GM20000 (cell line): ENCODE results near the gene FOXL2NB.
"Not testable (repeated sequence)": the region's sequence is repeated elsewhere in the genome, so short reads cannot be mapped to it uniquely, and the experiment has no call there.

Source experiments
- DNase-seq: peaks from one replicate; pipeline ENCODE4 v3.0.0; 2012; ENCODE audit warnings: low spot score
- TF ChIP-seq, protein P1 (sequence below): IDR thresholded peaks from 2 replicates; pipeline ENCODE4 v1.5.1; 2012; ENCODE audit warnings: mild to moderate bottlenecking, control low read depth; ENCODE audit errors: extremely low read depth, missing control alignments

The FOXL2NB gene

DNA sequence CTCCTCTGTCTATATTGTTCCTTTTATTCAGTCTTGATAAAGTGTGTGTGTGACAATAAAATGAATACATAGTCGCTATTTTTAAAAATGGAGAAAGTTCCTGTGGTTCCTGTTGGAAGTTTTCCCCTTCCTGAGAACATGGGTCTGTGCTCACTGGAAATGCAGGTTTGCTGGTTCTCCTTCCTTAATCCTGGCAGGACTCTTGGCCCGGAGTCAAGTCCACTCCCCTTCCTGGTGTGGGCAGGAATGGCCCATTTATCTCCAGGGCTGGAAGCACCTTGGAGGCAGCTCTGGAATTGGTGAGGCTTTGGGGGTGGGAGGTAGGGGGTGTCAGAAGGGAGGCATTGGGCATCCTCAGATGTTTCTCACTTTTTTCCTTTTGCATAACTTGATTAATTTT is 30.2 kb upstream of the FOXL2NB start:
- TF ChIP-seq, protein P1, sequence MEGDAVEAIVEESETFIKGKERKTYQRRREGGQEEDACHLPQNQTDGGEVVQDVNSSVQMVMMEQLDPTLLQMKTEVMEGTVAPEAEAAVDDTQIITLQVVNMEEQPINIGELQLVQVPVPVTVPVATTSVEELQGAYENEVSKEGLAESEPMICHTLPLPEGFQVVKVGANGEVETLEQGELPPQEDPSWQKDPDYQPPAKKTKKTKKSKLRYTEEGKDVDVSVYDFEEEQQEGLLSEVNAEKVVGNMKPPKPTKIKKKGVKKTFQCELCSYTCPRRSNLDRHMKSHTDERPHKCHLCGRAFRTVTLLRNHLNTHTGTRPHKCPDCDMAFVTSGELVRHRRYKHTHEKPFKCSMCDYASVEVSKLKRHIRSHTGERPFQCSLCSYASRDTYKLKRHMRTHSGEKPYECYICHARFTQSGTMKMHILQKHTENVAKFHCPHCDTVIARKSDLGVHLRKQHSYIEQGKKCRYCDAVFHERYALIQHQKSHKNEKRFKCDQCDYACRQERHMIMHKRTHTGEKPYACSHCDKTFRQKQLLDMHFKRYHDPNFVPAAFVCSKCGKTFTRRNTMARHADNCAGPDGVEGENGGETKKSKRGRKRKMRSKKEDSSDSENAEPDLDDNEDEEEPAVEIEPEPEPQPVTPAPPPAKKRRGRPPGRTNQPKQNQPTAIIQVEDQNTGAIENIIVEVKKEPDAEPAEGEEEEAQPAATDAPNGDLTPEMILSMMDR = no peak

DNA sequence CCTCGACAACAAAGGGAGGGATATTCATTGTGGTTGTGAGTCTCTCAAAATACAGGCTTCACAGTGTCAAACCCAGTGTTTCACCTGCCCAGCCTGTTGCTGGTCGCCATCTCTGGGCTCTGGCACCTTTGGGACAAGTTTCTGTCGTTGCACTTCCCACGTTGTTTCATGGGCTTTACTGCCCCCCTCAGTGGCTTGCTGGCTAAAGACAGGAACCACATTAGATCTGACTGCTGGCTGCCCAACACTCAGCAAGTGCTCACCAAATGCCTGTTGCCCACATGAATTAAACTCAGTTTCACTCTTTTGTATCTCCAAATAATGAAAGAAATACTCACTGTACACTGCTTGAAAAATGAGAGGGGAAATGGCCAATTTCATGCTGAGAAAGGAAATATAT is 27.7 kb upstream of the FOXL2NB start:
- TF ChIP-seq, protein P1 = no peak
- DNase-seq = no peak

More for the DNA sequence above, 30.2 kb upstream of the FOXL2NB start:
- DNase-seq = no peak

DNA sequence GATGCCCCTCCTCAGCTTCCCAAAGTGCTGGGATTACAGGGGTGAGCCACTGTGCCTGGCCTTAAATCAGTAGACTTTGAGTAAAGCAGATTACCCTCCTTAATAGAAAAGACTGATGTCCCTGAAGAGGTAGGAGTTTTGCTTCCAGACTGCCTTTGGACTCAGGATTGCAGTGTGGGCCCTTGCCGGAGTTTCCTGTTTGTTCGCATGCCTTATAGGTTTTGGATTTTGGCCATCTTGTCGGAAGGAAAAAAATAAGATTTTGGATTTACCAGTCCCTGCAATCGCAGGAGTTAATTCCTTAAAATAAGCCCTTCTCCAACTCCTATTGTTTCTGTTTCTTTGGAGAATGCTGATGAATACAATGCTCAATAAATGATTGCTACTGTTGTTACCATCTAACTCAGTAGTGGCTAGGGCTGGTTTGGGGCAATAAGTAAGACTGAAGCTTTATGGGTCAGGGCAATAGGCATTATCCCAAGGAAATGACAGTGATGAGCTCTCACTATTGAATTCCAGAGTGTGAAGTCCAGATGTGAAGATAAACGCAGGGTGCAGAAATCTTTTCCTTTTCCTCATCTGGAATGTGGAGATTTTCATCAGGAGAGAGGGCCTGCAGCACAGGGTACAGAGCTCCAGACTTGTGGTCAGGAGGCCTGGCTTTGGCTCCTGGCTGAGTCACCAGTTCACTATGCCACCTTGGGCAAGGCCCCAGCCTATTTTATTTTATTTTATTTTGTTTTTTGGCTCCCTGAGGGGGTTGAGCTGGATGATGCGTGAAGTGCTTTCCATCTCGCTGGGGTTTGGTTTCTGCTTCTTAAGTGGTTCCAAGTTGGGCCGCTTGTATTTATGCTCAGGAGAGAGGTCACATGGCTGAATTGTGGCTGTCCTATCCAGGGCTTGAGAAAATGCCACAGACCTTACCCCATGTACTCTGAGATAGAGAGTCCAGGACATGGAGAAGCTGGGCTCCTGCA is 25.4 kb upstream of the FOXL2NB start:
- no peak for DNase-seq

DNA sequence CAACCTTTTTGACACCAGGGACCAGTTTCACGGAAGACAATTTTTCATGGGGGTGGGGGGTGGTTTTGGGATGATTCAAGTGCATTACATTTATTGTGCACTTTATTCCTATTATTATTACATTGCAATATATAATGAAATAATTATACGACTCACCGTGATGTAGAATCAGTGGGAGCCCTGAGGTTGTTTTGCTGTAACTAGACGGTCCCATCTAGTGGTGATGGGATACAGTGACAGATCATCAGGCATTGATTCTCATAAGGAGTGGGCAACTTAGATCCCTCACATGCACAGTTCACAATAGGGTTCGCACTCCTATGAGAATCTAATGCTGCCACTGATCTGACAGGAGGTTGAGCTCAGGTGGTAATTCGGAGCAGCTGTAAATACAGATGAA is 24.6 kb upstream of the FOXL2NB start:
- DNase-seq = not testable (repeated sequence)

More for the DNA sequence above, 25.4 kb upstream of the FOXL2NB start:
- TF ChIP-seq, protein P1 = no peak

GRCh38 chr3:138923531-138923994 is 23.5 kb upstream of the FOXL2NB start:
- TF ChIP-seq, protein P1 = peak; percentile 88
- peak; percentile 82 for DNase-seq

DNA sequence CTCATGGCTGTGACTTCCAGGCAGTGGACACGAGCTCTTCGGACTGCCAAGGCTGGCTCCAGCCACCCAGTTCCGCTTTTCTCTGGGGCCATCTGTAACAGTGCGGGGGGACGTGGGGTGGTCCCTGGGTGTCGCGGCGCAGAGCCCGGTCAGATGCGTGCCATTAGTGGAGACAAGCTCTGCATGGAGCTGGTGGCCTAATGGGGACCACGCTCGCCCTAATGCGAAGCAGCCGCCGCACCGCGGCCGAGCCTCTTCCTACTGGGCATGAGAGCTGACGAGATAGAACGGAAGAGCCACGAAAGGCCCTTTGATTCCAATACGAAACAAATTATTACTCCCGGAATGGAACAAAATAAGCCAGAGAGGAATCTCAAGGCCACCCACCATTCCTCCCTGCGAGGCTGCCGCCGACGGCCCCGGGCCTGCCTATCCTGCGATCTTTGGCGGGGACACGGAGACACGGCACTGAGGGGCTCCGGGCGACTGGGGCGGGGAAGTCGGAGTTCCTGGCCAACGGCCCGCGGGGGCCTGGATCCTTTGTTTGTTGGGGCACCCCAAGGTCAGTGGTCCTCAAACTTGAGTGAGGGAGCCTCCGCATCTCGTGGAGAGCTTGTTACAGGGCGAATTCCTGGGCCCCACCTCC is 18.2 kb upstream of the FOXL2NB start:
- TF ChIP-seq, protein P1 = no peak
- DNase-seq = no peak

DNA sequence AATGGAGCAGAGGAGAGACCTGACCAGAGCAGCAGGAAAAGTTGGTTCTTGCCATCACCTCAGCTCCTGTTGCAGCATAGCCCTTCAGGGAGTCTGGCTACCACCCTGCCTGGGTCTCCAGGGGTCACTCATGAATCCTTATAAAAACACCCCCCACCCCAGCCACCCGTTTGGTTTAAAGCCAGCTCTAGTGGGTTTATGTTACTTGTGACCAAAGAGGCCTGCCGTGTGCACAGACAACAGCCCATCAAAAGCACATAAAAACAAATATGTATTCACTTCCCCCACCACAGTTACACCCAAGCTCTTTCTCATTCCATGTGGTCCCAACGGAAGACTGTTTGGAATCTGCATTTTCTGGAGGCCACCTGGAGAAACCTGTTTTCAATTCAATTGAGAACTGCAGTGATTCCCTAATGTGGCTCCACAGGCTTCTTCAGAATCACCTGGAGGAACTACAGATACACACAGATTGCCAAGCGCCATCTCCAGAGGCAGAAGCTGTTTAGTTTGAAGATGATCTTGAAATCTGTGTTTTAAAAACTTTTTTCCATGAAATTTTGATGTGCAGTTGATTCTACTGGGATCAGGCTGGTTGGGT is 13.8 kb upstream of the FOXL2NB start:
- TF ChIP-seq, protein P1 = no peak
- DNase-seq = no peak
